Esophagus squamous epithelium (tissue), 5 donors: ENCODE data around the gene GABPB2. TPM values are rescaled to one million over a fixed set of nuclear protein-coding genes. Genes with fewer than 3 reads are reported as not detected.

ENCODE experiments used
- DNase-seq: peaks from one replicate; lab custom pipeline; 2025; lab: John Stamatoyannopoulos, UW
- H3K27ac ChIP-seq, 4 donors: fragments of 200-600 bp; sonication (generic); one replicate each; pipeline ENCODE4 v1.5.1; 2016 to 2019; ENCODE audit warnings: mild to moderate bottlenecking in 1 of 4
- H3K27me3 ChIP-seq, 4 donors: fragments of 200-600 bp; sonication (generic); 1 replicate in 3 of 4; 2 replicates in 1 of 4; pipeline versions ENCODE4 v1.5.1 to v1.6.0; 2017 to 2021; ENCODE audit warnings: antibody characterized with exemption in 1 of 4
- H3K36me3 ChIP-seq, 3 donors: fragments of 200-600 bp; sonication (generic); one replicate each; pipeline ENCODE4 v1.5.1; 2016 to 2019
- H3K4me1 ChIP-seq, 3 donors: fragments of 200-600 bp; sonication (generic); one replicate each; pipeline ENCODE4 v1.5.1; 2017 to 2019
- H3K4me3 ChIP-seq, 4 donors: fragments of 200-600 bp; sonication (generic); 1 replicate in 3 of 4; 2 replicates in 1 of 4; pipeline ENCODE4 v1.5.1; 2016 to 2019; ENCODE audit warnings: mild to moderate bottlenecking in 2 of 4, moderate library complexity in 1 of 4
- H3K9me3 ChIP-seq, 3 donors: fragments of 200-600 bp; sonication (generic); one replicate each; pipeline ENCODE4 v1.5.1; 2016 to 2019
- POLR2A ChIP-seq, 4 donors: fragments of 450-650 bp; IDR thresholded peaks; one replicate each; pipeline ENCODE4 v1.6.1; 2017; ENCODE audit warnings: antibody characterized with exemption in 4 of 4, mild to moderate bottlenecking in 4 of 4, moderate library complexity in 3 of 4
- WGBS, 2 donors: methylation state at CpG; one replicate each; pipeline ENCODE4 v1.1.5; 2018; 5-methylcytosine and 5-hydroxymethylcytosine counted together
- intact Hi-C: fragments of 100-400 bp; cut with DNase I; formaldehyde crosslinking; loops from one replicate; pipeline ENCODE4 v1.15.0; 2022
- total RNA-seq, 4 donors: library from RNA; depleted of rRNA; stranded (reverse); fragments of >200 nt; gene quantifications; one replicate each; pipeline ENCODE4 v1.1.0, GENCODE V29; 2016
- TF ChIP-seq, protein P1 (sequence below), 6 experiments: fragments of 450-650 bp in 4 of 6; fragments of 200-600 bp in 2 of 6; sonication (generic) in 2 of 6; IDR thresholded peaks; one replicate each; pipeline ENCODE4 v1.5.1; 2016 to 2019; ENCODE audit warnings: antibody characterized with exemption in 6 of 6, mild to moderate bottlenecking in 4 of 6, moderate library complexity in 4 of 6
- donor health status: DM: yes; HTN: yes; CAD: no.

Gene GABPB2
- total RNA-seq, 4 donors from 2014 or later: 7.1 to 15.8 (median 11.0) TPM

DNA sequence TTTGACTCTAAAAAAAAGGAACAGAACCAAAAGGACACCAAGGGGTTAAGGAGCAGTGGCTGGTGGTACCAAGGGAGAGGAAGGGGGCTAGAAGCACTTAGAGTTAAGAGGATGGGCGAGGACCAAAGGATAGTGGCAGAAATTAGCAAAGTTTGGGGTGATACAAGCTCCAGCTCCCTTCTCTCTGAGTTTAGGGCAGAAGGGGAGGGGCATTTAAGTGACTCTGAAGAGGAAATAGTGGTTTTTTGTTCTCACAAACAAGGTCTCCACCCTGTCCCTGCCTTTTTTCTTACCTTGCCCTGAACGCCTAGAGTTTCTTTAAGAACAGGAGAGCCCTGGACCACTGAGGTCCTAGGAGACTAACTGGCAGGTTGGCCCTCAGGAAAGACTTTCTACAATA is 14.4 kb upstream of the GABPB2 start:
- H3K4me3 ChIP-seq: peak overlapping the region in 3 of 4 donors; percentile 83 to 99 (median 97)
- H3K36me3 ChIP-seq: peaks cover 32 to 66% (median 42%) of the 10 kb centered on the region in 3 donors
- 35 to 37% methylated on average over 2 of the region's 2 CpGs for WGBS, 2 donors
- peak overlapping the region; percentile 98 to 99 (median 98) for H3K27ac ChIP-seq
- DNase-seq: no peak
- no peaks in the 10 kb centered on the region for H3K27me3 ChIP-seq
- TF ChIP-seq, protein P1, sequence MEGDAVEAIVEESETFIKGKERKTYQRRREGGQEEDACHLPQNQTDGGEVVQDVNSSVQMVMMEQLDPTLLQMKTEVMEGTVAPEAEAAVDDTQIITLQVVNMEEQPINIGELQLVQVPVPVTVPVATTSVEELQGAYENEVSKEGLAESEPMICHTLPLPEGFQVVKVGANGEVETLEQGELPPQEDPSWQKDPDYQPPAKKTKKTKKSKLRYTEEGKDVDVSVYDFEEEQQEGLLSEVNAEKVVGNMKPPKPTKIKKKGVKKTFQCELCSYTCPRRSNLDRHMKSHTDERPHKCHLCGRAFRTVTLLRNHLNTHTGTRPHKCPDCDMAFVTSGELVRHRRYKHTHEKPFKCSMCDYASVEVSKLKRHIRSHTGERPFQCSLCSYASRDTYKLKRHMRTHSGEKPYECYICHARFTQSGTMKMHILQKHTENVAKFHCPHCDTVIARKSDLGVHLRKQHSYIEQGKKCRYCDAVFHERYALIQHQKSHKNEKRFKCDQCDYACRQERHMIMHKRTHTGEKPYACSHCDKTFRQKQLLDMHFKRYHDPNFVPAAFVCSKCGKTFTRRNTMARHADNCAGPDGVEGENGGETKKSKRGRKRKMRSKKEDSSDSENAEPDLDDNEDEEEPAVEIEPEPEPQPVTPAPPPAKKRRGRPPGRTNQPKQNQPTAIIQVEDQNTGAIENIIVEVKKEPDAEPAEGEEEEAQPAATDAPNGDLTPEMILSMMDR (IDR thresholded peaks at IDR 0.05): no peak
- TF ChIP-seq POLR2A (IDR thresholded peaks at IDR 0.05): peak in 1 of 4 donors; percentile 35
- intact Hi-C loops: no loop called here
- peaks cover 36 to 78% (median 46%) of the 10 kb centered on the region in 3 donors for H3K4me1 ChIP-seq
- H3K9me3 ChIP-seq: no peaks in the 10 kb centered on the region

DNA sequence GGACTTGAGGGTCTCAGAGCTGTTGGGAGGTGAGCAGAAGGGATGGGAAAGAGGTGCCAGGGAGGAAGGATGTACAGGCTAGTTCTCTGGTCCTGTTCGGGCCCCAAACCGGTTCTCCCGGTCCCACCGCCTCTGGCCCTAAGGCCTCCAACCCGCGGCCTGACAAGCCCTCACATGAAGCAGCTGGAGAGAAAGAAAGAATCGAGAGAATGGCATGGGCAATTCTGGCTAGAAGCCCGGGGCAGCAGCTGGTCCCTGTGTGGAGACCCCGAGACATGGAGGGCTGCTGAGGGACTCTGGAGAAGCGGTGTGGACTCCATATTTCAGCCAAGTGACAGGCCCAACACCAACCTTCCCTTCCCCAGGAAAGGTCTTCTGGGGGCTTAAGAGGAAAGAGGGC is 11.9 kb upstream of the GABPB2 start:
- DNase-seq: no peak
- Histone ChIP-seq H3K27ac (peak overlapping the region; percentile 98 to 99 (median 98)), H3K4me3 (peak overlapping the region; percentile 83 to 99 (median 96)), H3K9me3 (no peaks in the 10 kb centered on the region), H3K36me3 (peaks cover 21 to 40% (median 21%) of the 10 kb centered on the region in 3 donors), H3K27me3 (no peaks in the 10 kb centered on the region), H3K4me1 (peaks cover 36 to 65% (median 43%) of the 10 kb centered on the region in 3 donors)
- TF ChIP-seq POLR2A (IDR thresholded peaks at IDR 0.05): no peak
- TF ChIP-seq, protein P1 (IDR thresholded peaks at IDR 0.05): no peak
- intact Hi-C loops: no loop called here
- WGBS, 2 donors: 0 to 2% methylated on average over 10 of the region's 10 CpGs

DNA sequence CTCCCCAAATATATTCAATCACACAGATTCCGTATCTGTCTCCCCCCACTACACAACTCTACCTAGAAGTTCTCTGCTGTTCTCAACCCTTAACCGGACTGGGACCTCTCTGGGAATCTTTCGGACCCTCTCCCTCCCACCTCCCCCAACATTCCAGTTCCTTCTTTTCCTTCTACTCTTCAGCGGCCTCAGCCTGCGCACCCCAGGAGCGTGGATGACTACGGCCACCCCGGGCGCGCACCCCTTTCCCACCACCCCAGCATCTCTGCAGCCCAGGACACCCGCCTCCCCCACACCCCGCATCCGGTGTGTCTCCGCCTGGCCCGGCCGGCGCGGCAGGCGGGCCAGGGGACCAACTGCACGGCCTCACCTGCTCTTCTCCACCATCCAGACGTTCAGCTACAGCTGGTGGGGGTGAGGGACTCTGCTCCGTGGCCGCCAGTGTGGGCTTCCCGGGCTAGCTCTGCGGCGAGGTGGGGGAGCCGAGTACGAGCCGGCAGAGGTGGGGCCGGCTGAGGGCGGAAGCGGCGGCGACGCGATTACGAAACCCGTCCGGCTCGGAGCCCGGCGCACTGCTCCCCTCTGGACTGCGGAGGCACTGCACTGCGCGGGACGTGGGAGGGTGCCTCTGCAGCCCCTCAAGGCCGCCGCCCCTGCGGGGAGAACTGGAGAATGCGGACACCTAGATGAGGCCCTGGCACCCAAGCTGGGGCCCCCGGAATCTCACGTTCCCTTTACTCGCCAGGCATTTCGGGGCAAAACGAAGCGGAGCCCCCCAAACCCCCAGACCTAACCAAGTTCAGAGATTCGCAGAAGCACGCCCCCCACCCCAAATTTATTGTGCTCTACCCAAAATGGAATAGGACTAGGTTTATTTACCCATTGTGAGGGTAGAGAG is 11.2 kb upstream of the GABPB2 start, which contains the start of gene CDC42SE1:
CDC42SE1 (minus strand) TSS at position 514 of the 898 bp plus-strand sequence. CDS start 3,892 bp downstream, outside the sequence.
- Histone ChIP-seq H3K4me3 (peak within 1 kb of the TSS; percentile 83 to 99 (median 96)), H3K9me3 (no peaks in the 10 kb centered on the region), H3K27ac (peak within 1 kb of the TSS; percentile 98 to 99 (median 98)), H3K4me1 (peaks cover 33 to 58% (median 41%) of the 10 kb centered on the region in 3 donors), H3K27me3 (no peaks in the 10 kb centered on the region), H3K36me3 (peaks cover 14 to 33% (median 14%) of the 10 kb centered on the region in 3 donors)
- WGBS, 2 donors: 0% methylated on average over 17 to 20 of the region's 58 CpGs
- no peak for DNase-seq
- peak in 3 of 4 donors; percentile 61 to 98 (median 78) for TF ChIP-seq POLR2A (IDR thresholded peaks at IDR 0.05)
- TF ChIP-seq, protein P1 (IDR thresholded peaks at IDR 0.05): peak; percentile 61 to 97 (median 92)
- intact Hi-C loops: no loop called here

DNA sequence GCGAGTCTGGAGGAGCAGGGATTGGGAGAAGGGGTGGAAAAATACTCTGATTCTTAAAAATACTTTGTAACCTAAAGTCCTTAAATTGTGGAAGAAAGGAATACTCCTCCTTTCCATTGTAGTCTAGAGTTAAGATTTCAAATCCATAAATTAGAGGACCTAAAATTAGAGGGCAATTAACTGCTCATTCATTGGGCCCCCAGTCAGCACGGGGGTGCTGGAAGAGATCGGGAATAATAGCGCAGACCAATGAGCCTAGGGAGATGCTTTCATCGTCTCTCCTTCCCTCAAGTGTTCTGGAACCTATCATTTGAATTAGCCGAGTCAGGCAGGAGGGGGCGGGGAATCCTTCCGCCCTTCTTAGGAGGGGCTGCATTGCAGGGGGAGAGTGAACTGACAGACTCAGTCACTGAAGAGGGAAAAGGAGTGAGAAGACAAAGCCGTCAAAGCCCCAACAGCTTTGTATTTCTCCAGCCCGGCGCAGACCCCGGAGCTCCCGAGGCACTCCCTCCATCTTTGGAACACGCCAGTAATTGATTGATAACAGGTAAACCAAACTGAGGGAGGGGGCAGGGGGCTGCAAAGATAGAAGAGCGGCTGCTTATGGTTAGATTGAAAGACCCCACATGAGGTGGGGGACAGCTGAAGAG is 10.4 kb upstream of the GABPB2 start, which contains the start of gene MLLT11:
MLLT11 (plus strand) TSS at position 391 of the 650 bp plus-strand sequence. CDS start 6,828 bp downstream, outside the sequence.
- H3K4me3 ChIP-seq: peak within 1 kb of the TSS; percentile 83 to 99 (median 96)
- no peaks in the 10 kb centered on the region for H3K9me3 ChIP-seq
- peaks cover 6 to 26% (median 6%) of the 10 kb centered on the region in 3 donors for H3K36me3 ChIP-seq
- peak within 1 kb of the TSS; percentile 98 to 99 (median 98) for H3K27ac ChIP-seq
- WGBS, 2 donors: 0 to 1% methylated on average over 12 to 13 of the region's 15 CpGs
- H3K27me3 ChIP-seq: no peaks in the 10 kb centered on the region
- TF ChIP-seq, protein P1 (IDR thresholded peaks at IDR 0.05): no peak
- no peak for TF ChIP-seq POLR2A (IDR thresholded peaks at IDR 0.05)
- no peak for DNase-seq
- H3K4me1 ChIP-seq: peaks cover 29 to 51% (median 37%) of the 10 kb centered on the region in 3 donors
- intact Hi-C loops: no loop called here
